Cerebellar nuclear complex (tissue), 1 donor: ENCODE measurements around the gene POTEF.
"Not testable (repeated sequence)": the region's sequence is repeated elsewhere in the genome, so short reads cannot be mapped to it uniquely, and the experiment has no call there.

Experiments
- DNase-seq, 2 experiments: peaks; one replicate each; lab custom pipeline; 2025; lab: John Stamatoyannopoulos, UW

Gene POTEF

DNA sequence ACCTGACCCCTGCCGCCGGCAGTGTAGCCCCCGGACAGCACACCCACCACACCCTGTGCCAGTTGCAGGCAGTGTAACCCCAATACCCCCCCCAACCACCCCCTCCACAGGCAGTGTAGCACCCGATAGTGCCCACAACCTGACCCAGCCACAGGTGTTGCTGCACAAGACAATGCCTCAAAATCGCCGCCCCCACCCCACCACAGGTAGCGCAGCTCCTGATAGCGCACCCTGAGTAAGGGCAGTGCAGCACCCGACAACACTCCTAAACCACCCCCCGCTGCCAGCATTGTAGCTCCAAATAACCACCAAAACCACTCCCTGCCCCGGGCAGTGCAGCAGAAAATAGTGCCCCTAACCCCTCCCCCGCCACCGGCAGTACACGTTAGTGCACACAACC is 558 bp downstream of the POTEF start:
- not testable (repeated sequence) for DNase-seq

GRCh38 chr2:130127726-130128125 is 1.3 kb downstream of the POTEF start:
- not testable (repeated sequence) for DNase-seq

DNA sequence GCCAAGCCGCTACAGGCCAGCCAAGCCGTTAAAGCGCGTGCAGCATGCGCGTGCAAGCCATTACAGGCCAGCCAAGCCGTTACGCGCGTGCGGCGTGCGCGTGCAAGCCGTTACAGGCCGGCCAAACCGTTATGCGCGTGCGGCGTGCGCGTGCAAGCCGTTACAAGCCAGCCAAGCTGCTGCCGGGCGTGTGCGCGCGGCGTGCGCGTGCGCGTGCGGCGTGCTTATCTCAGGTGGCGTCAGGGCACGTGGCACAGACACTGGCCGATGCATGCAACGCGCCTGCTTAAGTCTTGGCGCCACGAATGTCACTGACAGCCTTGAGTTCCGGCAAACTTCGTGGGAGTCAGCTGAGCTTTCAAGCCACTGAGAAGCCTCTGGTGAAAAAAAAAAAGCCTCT is 8.1 kb downstream of the POTEF start:
- DNase-seq, result not testable (repeated sequence)

DNA sequence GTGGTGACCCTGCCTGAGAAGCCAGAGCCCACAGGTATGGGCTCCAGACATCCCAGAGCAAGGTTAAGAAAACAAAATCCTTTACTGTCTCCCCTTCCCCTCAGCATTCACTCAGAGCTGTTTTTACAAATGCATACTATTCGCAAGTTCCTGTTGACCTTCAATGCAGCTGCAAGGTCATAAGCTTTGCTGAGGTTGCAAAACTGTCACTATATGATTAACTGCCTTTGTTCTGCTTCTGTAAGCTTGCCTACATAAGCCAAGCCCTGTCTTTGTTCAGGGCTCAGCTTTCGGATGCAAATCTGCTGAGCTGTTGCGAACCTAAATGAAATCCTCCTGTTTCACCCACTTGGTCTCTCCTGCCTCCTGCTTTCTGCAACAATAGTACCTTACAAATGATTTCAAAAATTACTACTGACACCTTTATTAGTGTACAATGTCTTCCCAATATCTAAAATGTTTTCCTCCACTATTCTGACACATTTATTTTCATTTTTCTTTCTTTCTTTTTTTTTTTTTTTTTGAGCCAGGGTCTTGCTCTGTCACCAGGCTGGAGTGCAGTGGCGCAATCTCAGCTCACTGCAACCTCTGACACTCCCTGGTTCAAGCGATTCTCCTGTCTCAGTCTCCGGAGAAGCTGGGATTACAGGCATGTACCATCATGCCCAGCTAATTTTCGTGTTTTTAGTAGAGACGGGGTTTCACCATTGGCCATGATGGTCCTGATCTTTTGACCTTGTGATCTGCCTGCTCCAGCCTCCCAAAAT is 26.2 kb downstream of the POTEF start:
- DNase-seq, result not testable (repeated sequence)

- not testable (repeated sequence) for DNase-seq
These were observed 66.4 kb downstream of the POTEF start for GRCh38 chr2:130062645-130063044.

DNA sequence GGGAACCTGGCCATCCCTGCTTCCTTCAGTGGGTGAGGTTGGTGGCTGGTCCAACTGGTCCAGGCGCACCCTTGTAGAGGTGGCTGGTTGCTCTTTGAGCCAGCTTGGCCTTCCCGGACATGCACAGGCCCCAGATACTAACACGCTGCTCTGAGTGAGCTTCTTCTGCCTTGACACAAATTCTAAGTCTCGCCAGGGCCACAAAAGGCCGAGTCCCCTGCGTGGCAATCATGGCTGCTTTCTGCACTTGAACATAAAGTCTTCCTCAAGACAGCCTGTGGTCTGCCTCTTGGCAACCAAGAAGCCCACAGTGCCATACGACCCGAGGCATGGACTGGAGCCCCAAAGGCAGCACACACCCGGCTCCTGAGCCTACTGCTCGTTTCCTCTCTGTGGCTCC is 69.0 kb downstream of the POTEF start:
- DNase-seq, result not testable (repeated sequence)

DNA sequence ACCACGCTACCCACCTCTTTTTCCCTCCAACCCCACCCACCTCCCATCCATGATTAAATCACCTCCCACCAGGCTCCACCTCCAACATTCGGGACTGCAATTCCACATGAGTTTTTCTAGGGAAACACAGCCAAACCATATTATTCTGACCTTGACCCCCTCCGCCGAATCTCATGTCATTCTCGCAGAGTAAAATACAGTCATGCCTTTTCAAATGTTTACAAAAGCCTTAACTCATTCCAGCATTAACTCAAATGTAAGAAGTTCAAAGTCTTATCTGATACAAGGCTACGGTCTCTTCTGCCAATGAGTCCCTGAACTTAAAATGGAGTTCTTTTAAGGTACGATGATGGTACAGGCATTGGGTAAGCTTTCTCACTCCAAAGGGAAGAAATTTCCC is 72.7 kb downstream of the POTEF start:
- not testable (repeated sequence) for DNase-seq

DNA sequence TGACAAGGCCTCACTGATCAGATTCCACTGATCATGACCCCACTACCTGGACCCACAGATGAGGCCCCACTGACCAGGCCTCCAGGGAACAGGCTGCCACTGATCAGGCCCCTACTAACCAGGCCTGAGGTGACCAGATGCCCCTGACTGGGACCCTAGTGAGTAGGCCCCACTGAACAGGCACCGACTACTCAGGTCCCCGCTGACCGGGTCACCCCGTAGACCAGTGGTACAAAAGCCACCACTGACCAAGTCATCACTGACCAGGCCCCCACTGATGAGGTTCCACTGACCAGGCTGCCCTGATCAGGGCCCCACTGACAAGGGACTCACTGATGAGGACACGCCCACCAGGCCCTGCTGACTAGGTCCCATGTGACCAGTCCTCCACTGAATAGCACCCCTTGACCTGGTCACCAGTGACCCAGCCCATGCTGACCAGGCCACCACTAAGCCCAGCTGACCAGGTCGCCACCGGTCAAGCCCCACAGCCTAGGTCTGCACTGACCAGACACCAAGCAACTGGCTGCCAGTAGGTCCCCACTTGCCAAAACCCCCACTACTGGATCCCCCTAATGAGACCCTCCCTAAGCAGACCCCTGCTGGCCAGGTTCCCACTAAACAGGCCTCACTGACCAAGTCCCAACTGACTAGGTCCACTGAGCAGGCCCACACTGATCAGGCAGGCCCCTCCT is 75.7 kb downstream of the POTEF start:
- not testable (repeated sequence) for DNase-seq

DNA sequence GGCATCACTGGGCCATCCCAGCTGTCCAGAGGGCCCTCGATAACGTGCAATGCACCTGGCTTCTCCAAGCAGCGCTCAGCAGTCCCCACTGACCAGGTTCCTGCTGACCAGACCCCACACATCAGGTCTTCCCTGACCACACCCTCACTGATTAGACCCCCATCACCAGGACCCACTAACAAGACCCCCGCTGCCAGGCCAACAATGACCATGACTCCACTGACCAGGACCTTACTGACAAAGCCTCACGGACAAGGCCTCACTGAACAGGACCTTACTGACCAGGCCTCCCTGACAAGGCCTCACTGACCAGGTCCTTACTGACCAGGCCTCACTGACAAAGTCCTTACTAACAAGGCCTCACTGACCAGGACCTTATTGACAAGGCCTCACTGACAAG is 76.6 kb downstream of the POTEF start:
- not testable (repeated sequence) for DNase-seq

DNA sequence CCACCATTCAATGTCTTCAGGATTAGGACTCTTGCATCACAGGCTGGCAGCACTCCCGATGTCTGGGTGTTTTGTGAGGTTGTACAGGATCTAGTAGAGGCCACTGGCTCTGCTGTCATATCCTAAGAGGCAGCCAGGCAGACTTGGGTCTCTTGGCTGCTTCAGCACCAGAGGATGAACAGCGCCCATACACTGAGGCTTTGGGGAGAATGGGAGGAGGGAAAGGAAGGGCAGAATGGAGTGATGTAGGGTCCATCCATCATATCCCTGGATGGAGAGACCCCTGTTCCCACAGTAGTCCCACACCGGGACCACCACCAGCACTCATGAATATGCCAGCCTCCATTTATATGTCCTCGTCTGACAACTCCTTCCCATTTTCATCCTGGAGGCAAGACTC is 80.6 kb downstream of the POTEF start:
- DNase-seq, result not testable (repeated sequence)

DNA sequence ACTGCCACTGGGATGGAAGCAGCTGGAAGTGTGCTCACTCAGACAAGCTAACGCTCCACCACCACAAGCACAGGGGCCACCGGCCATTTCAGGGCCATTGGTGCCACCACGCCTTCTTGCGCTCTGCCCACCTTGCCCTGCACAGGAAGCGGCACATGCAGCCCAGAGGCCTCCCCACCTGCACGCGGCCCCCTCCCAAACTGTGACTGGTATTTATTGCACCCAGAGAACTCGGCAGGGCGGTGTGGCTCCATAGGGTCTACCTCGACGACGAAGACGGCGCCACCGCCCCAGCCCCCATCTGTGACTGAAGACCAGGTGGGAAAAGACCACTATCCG is 90.8 kb downstream of the POTEF start:
- DNase-seq, result not testable (repeated sequence)

- DNase-seq, result not testable (repeated sequence)
These were observed 103.1 kb downstream of the POTEF start for GRCh38 chr2:130025931-130026330.
